ENCODE data around the gene PATJ.
"Not testable (repeated sequence)": the region's sequence is repeated elsewhere in the genome, so short reads cannot be mapped to it uniquely, and the experiment has no call there.

Gene PATJ

DNA sequence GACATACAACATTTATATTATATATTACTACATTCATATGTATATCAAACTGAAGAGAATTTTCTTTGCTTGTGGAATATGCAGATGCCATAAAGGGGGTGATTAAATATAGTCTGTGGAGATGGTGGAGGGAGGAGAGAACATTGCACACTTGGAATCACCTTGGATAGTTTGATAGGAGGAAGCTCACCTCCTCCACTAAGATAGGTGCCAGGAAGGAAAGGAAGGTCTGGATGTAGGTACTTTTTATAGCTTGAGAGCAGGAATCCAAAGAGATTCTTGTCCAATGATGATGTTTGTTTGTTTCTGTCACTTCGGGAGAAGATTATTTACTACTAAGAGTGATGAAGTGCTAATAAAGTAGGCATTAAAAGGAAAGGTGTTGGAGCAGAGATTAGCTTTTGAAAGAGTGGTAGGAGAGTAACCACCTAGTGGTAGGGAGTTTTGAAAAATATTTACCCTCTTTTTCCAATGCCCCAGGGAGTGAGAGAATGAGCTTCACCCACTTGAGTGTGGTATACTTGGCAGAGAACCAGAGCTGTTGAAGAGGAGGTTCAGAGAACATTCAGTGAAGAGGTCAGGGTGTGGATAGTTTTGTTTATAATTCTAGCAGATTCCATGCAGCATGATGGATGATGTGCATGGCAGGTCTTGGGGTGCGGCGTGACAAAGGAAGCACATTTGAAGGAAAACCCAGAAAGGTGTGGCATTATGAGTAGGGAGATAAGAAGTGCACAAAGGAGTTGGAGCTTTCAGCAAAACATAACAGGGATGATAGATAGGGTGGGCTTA is 145.0 kb downstream of the PATJ start:
- Histone ChIP-seq H4K20me1 (ENCODE audit: low read depth, low read length) (no peaks in the 10 kb centered on the region), H3K27me3 (ENCODE audit: low read length) (no peaks in the 10 kb centered on the region), H2AFZ (ENCODE audit: low read depth, low read length, severe bottlenecking) (no peak overlapping the region), H3K4me3 (ENCODE audit: insufficient read depth, low read length, poor library complexity, severe bottlenecking) (no peak overlapping the region), H3K79me2 (ENCODE audit: insufficient read depth, low read length) (no peaks in the 10 kb centered on the region), H3K9ac (ENCODE audit: low read length) (no peak overlapping the region), H3K4me2 (ENCODE audit: low read depth, low read length, poor library complexity, severe bottlenecking) (no peak overlapping the region), H3K36me3 (ENCODE audit: low read length) (no peaks in the 10 kb centered on the region; the same call in 1 of the 2 replicates), H3K9me3 (ENCODE audit: insufficient read depth, low read length) (no peaks in the 10 kb centered on the region), H3K9me2 (replicated peaks; ENCODE audit: insufficient read depth, low read length) (no peaks in the 10 kb centered on the region), H3K27ac (ENCODE audit: low read depth, low read length) (no peak overlapping the region), H3F3A (ENCODE audit: insufficient read depth) (no peaks in the 10 kb centered on the region)
- TF ChIP-seq, protein P1, sequence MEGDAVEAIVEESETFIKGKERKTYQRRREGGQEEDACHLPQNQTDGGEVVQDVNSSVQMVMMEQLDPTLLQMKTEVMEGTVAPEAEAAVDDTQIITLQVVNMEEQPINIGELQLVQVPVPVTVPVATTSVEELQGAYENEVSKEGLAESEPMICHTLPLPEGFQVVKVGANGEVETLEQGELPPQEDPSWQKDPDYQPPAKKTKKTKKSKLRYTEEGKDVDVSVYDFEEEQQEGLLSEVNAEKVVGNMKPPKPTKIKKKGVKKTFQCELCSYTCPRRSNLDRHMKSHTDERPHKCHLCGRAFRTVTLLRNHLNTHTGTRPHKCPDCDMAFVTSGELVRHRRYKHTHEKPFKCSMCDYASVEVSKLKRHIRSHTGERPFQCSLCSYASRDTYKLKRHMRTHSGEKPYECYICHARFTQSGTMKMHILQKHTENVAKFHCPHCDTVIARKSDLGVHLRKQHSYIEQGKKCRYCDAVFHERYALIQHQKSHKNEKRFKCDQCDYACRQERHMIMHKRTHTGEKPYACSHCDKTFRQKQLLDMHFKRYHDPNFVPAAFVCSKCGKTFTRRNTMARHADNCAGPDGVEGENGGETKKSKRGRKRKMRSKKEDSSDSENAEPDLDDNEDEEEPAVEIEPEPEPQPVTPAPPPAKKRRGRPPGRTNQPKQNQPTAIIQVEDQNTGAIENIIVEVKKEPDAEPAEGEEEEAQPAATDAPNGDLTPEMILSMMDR (IDR thresholded peaks at IDR 0.05; ENCODE audit: insufficient read depth, low read length, poor library complexity, severe bottlenecking), result no peak
- no peak for TF ChIP-seq EZH2phosphoT487 (conservative IDR thresholded peaks at IDR 0.05; ENCODE audit: low read length)

- Histone ChIP-seq H4K20me1 (ENCODE audit: low read depth, low read length) (no peaks in the 10 kb centered on the region), H3K9me2 (replicated peaks; ENCODE audit: insufficient read depth, low read length) (no peaks in the 10 kb centered on the region), H3K4me3 (ENCODE audit: insufficient read depth, low read length, poor library complexity, severe bottlenecking) (no peak overlapping the region), H3K27ac (ENCODE audit: low read depth, low read length) (no peak overlapping the region), H3K27me3 (ENCODE audit: low read length) (no peaks in the 10 kb centered on the region), H3K36me3 (ENCODE audit: low read length) (no peaks in the 10 kb centered on the region; the same call in 1 of the 2 replicates), H2AFZ (ENCODE audit: low read depth, low read length, severe bottlenecking) (no peak overlapping the region), H3K4me2 (ENCODE audit: low read depth, low read length, poor library complexity, severe bottlenecking) (no peak overlapping the region), H3K9ac (ENCODE audit: low read length) (no peak overlapping the region), H3K79me2 (ENCODE audit: insufficient read depth, low read length) (no peaks in the 10 kb centered on the region), H3F3A (ENCODE audit: insufficient read depth) (no peaks in the 10 kb centered on the region), H3K9me3 (ENCODE audit: insufficient read depth, low read length) (no peaks in the 10 kb centered on the region)
- TF ChIP-seq, protein P1 (IDR thresholded peaks at IDR 0.05; ENCODE audit: insufficient read depth, low read length, poor library complexity, severe bottlenecking), result no peak
- no peak for TF ChIP-seq EZH2phosphoT487 (conservative IDR thresholded peaks at IDR 0.05; ENCODE audit: low read length)
Observed at GRCh38 chr1:61887931-61888564, 145.8 kb downstream of the PATJ start.

- TF ChIP-seq, protein P1 (IDR thresholded peaks at IDR 0.05; ENCODE audit: insufficient read depth, low read length, poor library complexity, severe bottlenecking), result no peak
- no peak for TF ChIP-seq EZH2phosphoT487 (conservative IDR thresholded peaks at IDR 0.05; ENCODE audit: low read length)
- Histone ChIP-seq H3K4me2 (ENCODE audit: low read depth, low read length, poor library complexity, severe bottlenecking) (no peak overlapping the region), H3K79me2 (ENCODE audit: insufficient read depth, low read length) (no peaks in the 10 kb centered on the region), H3K9ac (ENCODE audit: low read length) (no peak overlapping the region), H3F3A (ENCODE audit: insufficient read depth) (no peaks in the 10 kb centered on the region), H3K27me3 (ENCODE audit: low read length) (no peaks in the 10 kb centered on the region), H3K9me3 (ENCODE audit: insufficient read depth, low read length) (no peaks in the 10 kb centered on the region), H2AFZ (ENCODE audit: low read depth, low read length, severe bottlenecking) (no peak overlapping the region), H3K9me2 (replicated peaks; ENCODE audit: insufficient read depth, low read length) (no peaks in the 10 kb centered on the region), H4K20me1 (ENCODE audit: low read depth, low read length) (no peaks in the 10 kb centered on the region), H3K27ac (ENCODE audit: low read depth, low read length) (no peak overlapping the region), H3K4me3 (ENCODE audit: insufficient read depth, low read length, poor library complexity, severe bottlenecking) (no peak overlapping the region), H3K36me3 (ENCODE audit: low read length) (no peaks in the 10 kb centered on the region; the same call in 1 of the 2 replicates)
Observed at GRCh38 chr1:61888808-61889207, 146.5 kb downstream of the PATJ start.

- H3K4me2 ChIP-seq (ENCODE audit: low read depth, low read length, poor library complexity, severe bottlenecking); H3K27me3 ChIP-seq (ENCODE audit: low read length); H3K36me3 ChIP-seq (ENCODE audit: low read length): not testable (repeated sequence)
Observed at GRCh38 chr1:61890435-61890834, 148.2 kb downstream of the PATJ start.

More at GRCh38 chr1:61890435-61890834, 148.2 kb downstream of the PATJ start:
- H3K9me3 ChIP-seq (ENCODE audit: insufficient read depth, low read length); H3K27ac ChIP-seq (ENCODE audit: low read depth, low read length); H3K4me3 ChIP-seq (ENCODE audit: insufficient read depth, low read length, poor library complexity, severe bottlenecking); H3F3A ChIP-seq (ENCODE audit: insufficient read depth); H2AFZ ChIP-seq (ENCODE audit: low read depth, low read length, severe bottlenecking); H4K20me1 ChIP-seq (ENCODE audit: low read depth, low read length); H3K9me2 ChIP-seq (replicated peaks; ENCODE audit: insufficient read depth, low read length); H3K9ac ChIP-seq (ENCODE audit: low read length); H3K79me2 ChIP-seq (ENCODE audit: insufficient read depth, low read length): not testable (repeated sequence)

Data from SU-DHL-6 (cell line).